ENCODE results near the gene TECPR1.

TECPR1 gene

DNA sequence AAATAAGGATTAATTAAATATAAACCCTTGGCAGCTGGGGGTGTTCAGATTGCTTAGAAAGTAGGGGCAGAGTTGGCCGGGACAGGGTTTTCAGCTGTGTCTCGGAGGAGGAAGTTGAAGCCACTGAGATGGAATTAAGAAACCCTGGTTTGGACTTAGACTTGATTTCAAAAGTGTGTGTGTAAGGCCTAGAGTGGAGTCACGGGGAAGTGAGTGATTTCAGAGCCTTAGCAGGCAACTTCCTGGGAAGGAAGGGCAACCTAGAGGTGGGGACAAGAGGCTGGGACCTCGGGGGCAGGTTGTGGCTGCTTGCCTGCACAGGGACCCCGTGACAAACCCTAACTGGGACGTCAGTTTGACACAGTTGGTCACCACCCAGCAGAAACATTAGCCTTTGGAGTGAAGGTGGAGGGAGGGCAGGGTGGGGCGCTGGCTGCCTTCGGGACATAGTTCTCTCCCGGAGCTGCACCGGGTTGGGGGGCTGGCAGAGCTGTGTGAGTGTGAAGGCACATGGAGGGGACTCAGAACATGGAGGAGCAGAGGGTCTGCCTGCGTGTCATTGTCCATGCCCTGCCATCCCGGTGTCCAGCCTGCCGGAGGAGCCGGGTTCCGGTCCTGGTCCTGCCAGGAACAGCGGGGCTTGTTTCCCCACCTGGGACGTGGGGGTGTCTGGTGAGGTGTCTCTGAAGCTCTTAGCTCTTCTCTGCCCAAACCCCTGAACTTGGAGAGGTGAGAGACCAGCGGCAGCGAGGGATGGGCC lies 31.3 kb upstream of the TECPR1 start:
- no peak for DNase-seq (ENCODE audit: low read depth)

- DNase-seq (ENCODE audit: low read depth) = no peak
Observed at GRCh38 chr7:98282703-98283102, 30.7 kb upstream of the TECPR1 start.

GRCh38 chr7:98281757-98282606 lies 29.9 kb upstream of the TECPR1 start:
- DNase-seq (ENCODE audit: low read depth) = no peak

- no peak for DNase-seq (ENCODE audit: low read depth)
Observed at GRCh38 chr7:98280791-98281756, 29.0 kb upstream of the TECPR1 start, which contains the start of gene BRI3. TSS of gene BRI3 (plus strand) at chr7:98281686. CDS start at chr7:98281796, 110 bp downstream.

- no peak for DNase-seq (ENCODE audit: low read depth)
Observed at GRCh38 chr7:98280296-98280695, 28.3 kb upstream of the TECPR1 start.

DNA sequence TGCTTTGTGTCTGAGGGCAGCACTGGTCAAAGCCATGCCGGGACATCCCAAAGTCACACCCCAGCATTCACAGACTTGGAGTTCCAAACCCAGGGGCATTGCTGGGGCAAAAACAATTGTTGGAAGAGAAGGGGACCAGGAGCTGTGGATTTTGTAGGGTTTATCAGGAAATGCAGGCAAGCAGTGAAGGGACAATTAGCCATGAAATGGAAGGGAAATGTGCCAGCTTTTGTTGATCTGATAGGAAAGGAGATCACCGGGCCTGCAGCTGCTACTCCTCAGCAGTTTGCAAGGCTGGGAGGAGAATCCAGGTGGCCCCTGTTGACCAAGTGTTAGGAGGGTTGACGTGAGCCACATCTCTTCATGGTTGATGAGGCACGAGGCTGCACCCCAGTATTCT lies 26.9 kb upstream of the TECPR1 start:
- no peak for DNase-seq (ENCODE audit: low read depth)

DNA sequence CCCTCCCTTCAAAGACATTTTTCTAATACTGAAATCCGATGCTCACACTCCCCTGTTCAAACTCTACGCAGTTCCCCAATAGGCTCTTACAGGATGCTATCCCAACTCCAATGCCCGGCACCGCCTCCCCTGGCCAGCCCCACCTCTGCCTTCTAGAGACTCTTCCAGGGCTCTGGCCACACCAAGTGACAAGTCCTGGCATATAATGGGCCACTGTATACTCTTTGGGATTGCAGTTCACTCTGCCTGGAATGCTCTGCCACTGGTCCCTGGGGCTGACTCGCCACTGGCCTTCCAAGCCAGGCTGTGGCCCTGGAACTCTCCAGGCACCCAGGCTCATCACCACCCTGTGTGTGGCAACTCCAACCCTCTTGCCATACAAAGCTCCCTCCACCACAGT lies 26.4 kb upstream of the TECPR1 start:
- no peak for DNase-seq (ENCODE audit: low read depth)

- no peak for DNase-seq (ENCODE audit: low read depth)
Observed at GRCh38 chr7:98276241-98276761, 24.3 kb upstream of the TECPR1 start.

DNA sequence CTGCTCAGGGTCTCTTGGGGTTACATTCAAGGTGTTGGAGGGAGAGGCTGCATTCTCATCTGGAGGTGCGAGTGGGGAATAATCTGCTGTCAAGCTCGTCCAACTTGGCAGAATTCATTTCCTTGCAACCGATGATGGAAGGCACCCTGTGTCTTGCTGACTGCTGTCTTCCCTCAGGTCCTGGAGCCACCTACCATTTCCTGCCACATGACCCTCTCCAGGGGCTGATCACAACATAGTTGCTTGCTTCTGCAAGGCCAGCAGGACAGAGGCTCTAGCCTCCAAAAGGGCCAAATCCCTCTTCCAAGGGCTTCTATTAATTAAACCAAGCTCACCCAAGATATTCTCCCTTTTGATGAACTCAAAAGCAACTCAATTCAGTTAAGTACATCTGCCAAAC lies 15.3 kb upstream of the TECPR1 start:
- no peak for DNase-seq (ENCODE audit: low read depth)

DNA sequence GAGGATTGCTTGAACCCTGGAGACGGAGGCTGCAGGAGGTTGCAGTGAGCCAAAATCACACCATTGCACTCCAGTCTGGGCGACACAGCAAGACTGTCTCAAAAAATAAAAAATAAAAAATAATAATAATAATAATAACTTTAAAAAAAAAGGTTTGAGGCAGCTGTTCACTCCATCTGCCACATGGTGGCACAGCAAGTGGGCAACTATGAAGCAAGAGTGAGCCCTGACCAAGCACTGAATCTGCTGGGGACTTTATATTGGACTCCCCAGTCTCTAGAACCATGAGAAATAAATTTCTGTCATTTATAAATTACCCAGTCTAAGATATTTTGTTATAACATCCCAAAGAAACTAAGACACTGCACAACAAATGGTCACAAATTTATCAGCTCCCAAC lies 14.8 kb upstream of the TECPR1 start:
- no peak for DNase-seq (ENCODE audit: low read depth)

GRCh38 chr7:98265841-98266271 lies 13.8 kb upstream of the TECPR1 start:
- DNase-seq (ENCODE audit: low read depth) = peak; percentile 56

GRCh38 chr7:98257701-98258100 lies 5.7 kb upstream of the TECPR1 start:
- DNase-seq (ENCODE audit: low read depth) = no peak

- no peak for DNase-seq (ENCODE audit: low read depth)
Observed at GRCh38 chr7:98256431-98256830, 4.4 kb upstream of the TECPR1 start.

DNA sequence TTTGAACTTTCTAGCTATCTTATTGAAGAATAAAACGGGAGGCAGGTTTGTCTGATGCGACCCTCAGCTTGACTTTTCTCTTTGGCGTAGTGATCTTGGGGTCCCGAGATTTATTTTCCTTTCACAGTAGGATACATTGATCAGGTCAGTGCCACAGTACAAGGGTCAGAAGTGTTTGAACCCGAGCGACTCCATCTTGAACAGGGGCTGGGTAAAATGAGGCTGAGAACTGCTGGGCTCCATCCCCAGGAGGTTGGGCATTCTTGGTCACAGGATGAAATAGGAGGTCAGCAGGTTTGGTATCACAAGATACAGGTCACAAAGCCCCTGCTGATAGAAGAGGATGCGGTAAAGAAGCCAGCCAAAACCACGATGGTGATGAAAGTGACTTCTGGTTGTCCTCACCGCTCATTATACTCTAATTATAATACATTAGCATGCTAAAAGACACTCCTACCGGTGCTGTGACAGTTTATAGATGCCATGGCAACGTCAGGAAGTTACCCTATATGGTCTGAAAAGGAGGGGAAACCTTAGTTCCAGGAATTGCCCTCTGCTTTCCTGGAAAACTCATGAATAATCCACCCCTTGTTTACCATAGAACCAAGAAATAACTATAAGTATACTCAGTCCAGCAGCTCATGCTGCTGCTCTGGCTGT lies 3.0 kb upstream of the TECPR1 start:
- DNase-seq (ENCODE audit: low read depth) = no peak

- DNase-seq (ENCODE audit: low read depth) = no peak
Observed at GRCh38 chr7:98254516-98254915, 2.5 kb upstream of the TECPR1 start.

DNA sequence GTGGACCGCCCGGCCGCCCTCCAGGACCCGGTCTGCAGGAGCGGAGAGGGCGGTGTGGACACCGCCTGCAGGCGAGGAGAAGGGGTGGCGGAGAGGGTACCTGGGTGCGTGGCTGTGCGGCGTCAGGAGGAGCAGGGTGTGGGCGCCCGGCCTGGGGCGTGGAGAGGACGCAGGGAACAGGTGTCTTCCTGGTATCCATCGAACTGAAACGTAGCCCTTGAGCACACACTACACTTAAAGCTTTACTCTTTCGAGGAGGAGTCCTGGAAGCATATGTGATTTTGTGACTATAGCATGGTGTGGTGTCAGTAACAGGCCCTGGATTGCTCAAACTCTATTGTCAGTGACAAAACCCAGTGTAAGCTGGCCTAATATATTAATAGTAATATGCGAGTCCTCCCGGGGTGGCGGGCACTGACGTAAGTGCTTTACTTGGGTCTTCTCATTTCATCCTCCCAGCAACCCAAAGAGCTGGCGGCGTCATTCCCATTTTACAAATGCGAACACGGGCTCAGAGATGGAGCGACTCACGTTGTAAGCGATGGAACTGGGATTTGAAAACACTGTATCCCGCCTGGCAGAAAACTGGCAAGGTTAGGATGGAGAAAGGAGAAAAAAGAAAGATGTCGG lies 508 bp upstream of the TECPR1 start:
- no peak for DNase-seq (ENCODE audit: low read depth)

- no peak for DNase-seq (ENCODE audit: low read depth)
Observed at GRCh38 chr7:98251231-98251600, 816 bp downstream of the TECPR1 start.

DNA sequence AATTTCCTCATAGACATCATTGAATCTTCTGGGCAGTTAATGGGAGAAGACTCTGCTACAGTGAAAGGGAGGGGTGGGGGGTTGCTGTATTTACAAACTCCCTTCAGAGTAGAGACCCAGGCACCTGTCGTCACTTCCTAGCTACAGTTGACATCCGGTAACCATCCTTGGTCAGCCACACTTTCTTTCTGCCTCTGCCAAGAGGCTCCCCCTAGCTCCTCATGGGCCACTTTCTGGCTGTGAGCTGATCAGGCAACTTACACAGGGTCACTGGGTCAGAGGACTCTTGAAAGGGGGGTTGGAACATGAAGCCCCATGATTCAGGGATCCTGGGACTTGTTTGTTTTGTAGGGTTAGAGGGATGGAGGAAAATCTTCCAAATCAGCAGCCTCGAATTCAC lies 1.2 kb downstream of the TECPR1 start:
- no peak for DNase-seq (ENCODE audit: low read depth)

- no peak for DNase-seq (ENCODE audit: low read depth)
Observed at GRCh38 chr7:98249106-98249505, 2.9 kb downstream of the TECPR1 start.

- DNase-seq (ENCODE audit: low read depth) = no peak
Observed at GRCh38 chr7:98248156-98248555, 3.9 kb downstream of the TECPR1 start.

DNA sequence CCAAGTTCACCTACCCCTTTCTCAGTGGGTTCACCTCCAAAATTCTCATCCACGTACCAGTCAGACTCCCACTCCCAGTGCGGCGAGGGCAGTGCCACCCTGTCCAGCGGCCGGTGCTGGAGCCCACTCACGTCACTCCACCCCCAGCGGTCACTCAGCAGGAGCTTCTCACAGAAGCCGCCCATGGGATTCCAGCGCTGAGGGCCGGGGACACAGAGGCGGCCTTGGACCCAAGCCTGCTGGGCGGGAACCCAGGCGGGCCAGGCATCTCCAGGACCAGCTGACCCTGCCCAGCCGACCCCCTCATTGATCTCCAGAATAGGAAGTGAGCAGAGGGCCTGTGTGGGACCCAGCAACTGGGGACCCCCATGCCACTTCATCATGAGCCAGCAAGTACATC lies 7.2 kb downstream of the TECPR1 start:
- no peak for DNase-seq (ENCODE audit: low read depth)

Measured in HS-27A (cell line).